HEK293T (cell line): ENCODE data around the gene TAP1.

Source experiments
- ARNT ChIP-seq: fragments of 450-650 bp; IDR thresholded peaks from 2 replicates; pipeline ENCODE4 v1.6.1; 2017; ENCODE audit warnings: mild to moderate bottlenecking
- BHLHE40 ChIP-seq: fragments of 450-650 bp; IDR thresholded peaks from 2 replicates; pipeline ENCODE4 v1.6.1; 2016; ENCODE audit warnings: mild to moderate bottlenecking, moderate library complexity, borderline replicate concordance
- CTBP1 ChIP-seq: fragments of 450-650 bp; IDR thresholded peaks from 2 replicates; pipeline ENCODE4 v1.6.1; 2016; ENCODE audit warnings: borderline replicate concordance
- ELF4 ChIP-seq: fragments of 450-650 bp; IDR thresholded peaks from 2 replicates; pipeline ENCODE4 v1.6.1; 2017; ENCODE audit warnings: antibody characterized with exemption
- FOXK2 ChIP-seq: fragments of 450-650 bp; IDR thresholded peaks from 2 replicates; pipeline ENCODE4 v1.6.1; 2016; ENCODE audit warnings: mild to moderate bottlenecking
- FOXM1 ChIP-seq: fragments of 450-650 bp; IDR thresholded peaks from 2 replicates; pipeline ENCODE4 v1.6.1; 2017; ENCODE audit warnings: mild to moderate bottlenecking, borderline replicate concordance
- HDGF ChIP-seq: fragments of 450-650 bp; IDR thresholded peaks from 2 replicates; pipeline ENCODE4 v1.6.1; 2017; ENCODE audit warnings: antibody characterized with exemption, borderline replicate concordance
- L3MBTL2 ChIP-seq: fragments of 450-650 bp; conservative IDR thresholded peaks from 2 replicates; pipeline ENCODE4 v1.6.1; 2016; ENCODE audit warnings: mild to moderate bottlenecking
- NFRKB ChIP-seq: fragments of 450-650 bp; IDR thresholded peaks from 2 replicates; pipeline ENCODE4 v1.6.1; 2016; ENCODE audit warnings: mild to moderate bottlenecking, moderate library complexity
- PKNOX1 ChIP-seq: fragments of 450-650 bp; IDR thresholded peaks from 2 replicates; pipeline ENCODE4 v1.6.1; 2016
- SP1 ChIP-seq: fragments of 450-650 bp; IDR thresholded peaks from 2 replicates; pipeline ENCODE4 v1.6.1; 2017
- SUZ12 ChIP-seq: fragments of 450-650 bp; IDR thresholded peaks from 2 replicates; pipeline ENCODE4 v1.6.1; 2016; ENCODE audit warnings: mild to moderate bottlenecking
- TARDBP ChIP-seq: fragments of 450-650 bp; IDR thresholded peaks from 2 replicates; pipeline ENCODE4 v1.6.1; 2016
- ZNF384 ChIP-seq: fragments of 450-650 bp; IDR thresholded peaks from 2 replicates; pipeline ENCODE4 v1.6.1; 2016

GRCh38 chr6:32890831-32891230 lies 37.3 kb upstream of the TAP1 start:
- no peak for TF ChIP-seq NFRKB
- no peak for TF ChIP-seq FOXM1
- no peak for TF ChIP-seq L3MBTL2
- TF ChIP-seq TARDBP = no peak
- no peak for TF ChIP-seq SP1
- TF ChIP-seq ARNT = no peak
- TF ChIP-seq CTBP1 = no peak
- TF ChIP-seq PKNOX1 = no peak
- TF ChIP-seq FOXK2 = no peak
- TF ChIP-seq BHLHE40 = no peak
- no peak for TF ChIP-seq ELF4
- TF ChIP-seq ZNF384 = no peak
- TF ChIP-seq HDGF = no peak
- no peak for TF ChIP-seq SUZ12
